HepG2 (cell line): ENCODE results near the gene MEIOC. TPM values are rescaled to one million over a fixed set of nuclear protein-coding genes. Genes with fewer than 3 reads are reported as not detected.

Experiments
- HIVEP1 ChIP-seq: sonication (generic); formaldehyde crosslinking; IDR thresholded peaks from 2 replicates; pipeline ENCODE4 v1.4.0; 2020; ENCODE audit warnings: mild to moderate bottlenecking, missing genetic modification reagents
- JUNB ChIP-seq: sonication (generic); formaldehyde crosslinking; IDR thresholded peaks from 2 replicates; pipeline ENCODE4 v1.8.0; 2022; ENCODE audit warnings: missing genetic modification reagents, mild to moderate bottlenecking, borderline replicate concordance
- MIER2 ChIP-seq: IDR thresholded peaks from 2 replicates; pipeline ENCODE4 v1.6.1; 2016; ENCODE audit warnings: missing biosample characterization, missing genetic modification reagents
- SCMH1 ChIP-seq: sonication (generic); formaldehyde crosslinking; IDR thresholded peaks from 2 replicates; pipeline ENCODE4 v1.9.0; 2021; ENCODE audit warnings: missing genetic modification reagents, mild to moderate bottlenecking, borderline replicate concordance
- SRSF4 ChIP-seq: fragments of 200-400 bp; formaldehyde crosslinking; IDR thresholded peaks from one replicate; pipeline ENCODE4 v1.6.1; 2018; ENCODE audit warnings: mild to moderate bottlenecking, low read depth, low read length, moderate library complexity; ENCODE audit not compliant: poor library complexity, severe bottlenecking
- ZBTB33 ChIP-seq: sonication (generic); formaldehyde crosslinking; IDR thresholded peaks from 2 replicates; pipeline ENCODE4 v1.4.0; 2020; ENCODE audit warnings: missing genetic modification reagents
- ZNF446 ChIP-seq: sonication (generic); formaldehyde crosslinking; IDR thresholded peaks from 2 replicates; pipeline ENCODE4 v1.5.0; 2020; ENCODE audit warnings: mild to moderate bottlenecking, missing genetic modification reagents
- ZNF577 ChIP-seq: sonication (generic); formaldehyde crosslinking; IDR thresholded peaks from 2 replicates; pipeline ENCODE4 v1.4.0; 2020; ENCODE audit warnings: mild to moderate bottlenecking, low read depth, missing genetic modification reagents, borderline replicate concordance
- ZNF589 ChIP-seq: sonication (generic); formaldehyde crosslinking; conservative IDR thresholded peaks from 2 replicates; pipeline ENCODE4 v1.8.0; 2022; ENCODE audit warnings: mild to moderate bottlenecking, moderate library complexity, missing genetic modification reagents
- ZNF790 ChIP-seq: sonication (generic); formaldehyde crosslinking; IDR thresholded peaks from 2 replicates; pipeline ENCODE4 v1.8.0; 2022; ENCODE audit warnings: missing genetic modification reagents, mild to moderate bottlenecking, borderline replicate concordance
- polyA plus RNA-seq, 8 experiments: library from polyadenylated mRNA; depleted of rRNA in 3 of 8; stranded (reverse) in 7 of 8; unstranded in 1 of 8; fragments of >200 nt; fragmentation: Illumina TruSeq in 4 of 8; extraction: Trizol in 4 of 8; gene quantifications; 2 replicates each; pipeline versions ENCODE4 v1.2.1 to v1.2.3, GENCODE V29; 2011 to 2016; ENCODE audit warnings: low read depth in 4 of 8, missing spikeins in 1 of 8, mixed read lengths in 1 of 8; ENCODE audit not compliant: insufficient read depth in 1 of 8
- total RNA-seq, 5 experiments: library from RNA; depleted of rRNA; stranded (reverse); fragments of >200 nt; fragmentation: Illumina TruSeq; extraction: Trizol; gene quantifications; 2 replicates each; pipeline ENCODE4 v1.2.3, GENCODE V29; 2016; ENCODE audit warnings: low read depth in 1 of 5
- TF ChIP-seq, protein P1 (sequence below): sonication (generic); formaldehyde crosslinking; IDR thresholded peaks from 2 replicates; pipeline ENCODE4 v1.4.0; 2020; ENCODE audit warnings: mild to moderate bottlenecking, missing genetic modification reagents

MEIOC gene
- total and polyA plus RNA-seq, 2 of the 13 experiments (the other 11 are each of a cell fraction or from before 2014, with no cell fraction given) = 0.04 to 0.15 TPM

DNA sequence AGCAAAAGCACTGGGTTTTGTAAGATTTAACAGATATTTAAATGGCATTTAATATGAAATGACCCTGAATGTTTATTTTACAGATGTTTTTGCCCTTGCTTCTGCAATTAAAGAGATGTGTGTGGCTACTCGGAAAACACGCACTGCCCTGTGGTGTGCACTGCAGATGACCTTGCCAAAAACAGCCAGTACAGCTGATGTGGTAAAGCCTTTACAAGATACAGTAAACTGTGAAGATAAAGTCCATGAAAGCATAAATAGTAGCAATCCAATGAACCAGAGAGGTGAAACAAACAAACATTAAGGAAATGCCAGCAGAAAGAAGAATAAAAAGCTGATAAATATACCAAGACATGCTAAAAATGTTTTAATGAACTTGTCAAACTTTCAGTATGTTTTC is 17.6 kb downstream of the MEIOC start (continued):
- TF ChIP-seq ZBTB33 (CRISPR knock-in tag) = no peak
- TF ChIP-seq HIVEP1 (CRISPR knock-in tag) = no peak
- no peak for TF ChIP-seq ZNF577 (CRISPR knock-in tag)
- TF ChIP-seq JUNB (CRISPR knock-in tag) = no peak
- TF ChIP-seq MIER2 = no peak
- TF ChIP-seq SRSF4 = no peak
- TF ChIP-seq SCMH1 (CRISPR knock-in tag) = no peak
- TF ChIP-seq ZNF446 (CRISPR knock-in tag) = no peak
- TF ChIP-seq ZNF790 (CRISPR knock-in tag) = no peak
- TF ChIP-seq, protein P1, sequence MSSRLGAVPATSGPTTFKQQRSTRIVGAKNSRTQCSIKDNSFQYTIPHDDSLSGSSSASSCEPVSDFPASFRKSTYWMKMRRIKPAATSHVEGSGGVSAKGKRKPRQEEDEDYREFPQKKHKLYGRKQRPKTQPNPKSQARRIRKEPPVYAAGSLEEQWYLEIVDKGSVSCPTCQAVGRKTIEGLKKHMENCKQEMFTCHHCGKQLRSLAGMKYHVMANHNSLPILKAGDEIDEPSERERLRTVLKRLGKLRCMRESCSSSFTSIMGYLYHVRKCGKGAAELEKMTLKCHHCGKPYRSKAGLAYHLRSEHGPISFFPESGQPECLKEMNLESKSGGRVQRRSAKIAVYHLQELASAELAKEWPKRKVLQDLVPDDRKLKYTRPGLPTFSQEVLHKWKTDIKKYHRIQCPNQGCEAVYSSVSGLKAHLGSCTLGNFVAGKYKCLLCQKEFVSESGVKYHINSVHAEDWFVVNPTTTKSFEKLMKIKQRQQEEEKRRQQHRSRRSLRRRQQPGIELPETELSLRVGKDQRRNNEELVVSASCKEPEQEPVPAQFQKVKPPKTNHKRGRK (CRISPR knock-in tag) = no peak
- TF ChIP-seq ZNF589 (CRISPR knock-in tag) = no peak
